ENCODE data around the gene ZDHHC20.
A peak's percentile ranks its signal among the peaks of the same experiment; 100 is the strongest.

Gene ZDHHC20

GRCh38 chr13:21458813-21459701 lies at the start of gene ZDHHC20:
TSS of gene ZDHHC20 (minus strand) at chr13:21459303. CDS start at chr13:21459171, 132 bp downstream.
- peak; percentile 73 for DNase-seq (ENCODE audit: low read depth, low spot score)

GRCh38 chr13:21504379-21504778 lies 45.3 kb upstream of the ZDHHC20 start:
- DNase-seq (ENCODE audit: low read depth, low spot score), result no peak

DNA sequence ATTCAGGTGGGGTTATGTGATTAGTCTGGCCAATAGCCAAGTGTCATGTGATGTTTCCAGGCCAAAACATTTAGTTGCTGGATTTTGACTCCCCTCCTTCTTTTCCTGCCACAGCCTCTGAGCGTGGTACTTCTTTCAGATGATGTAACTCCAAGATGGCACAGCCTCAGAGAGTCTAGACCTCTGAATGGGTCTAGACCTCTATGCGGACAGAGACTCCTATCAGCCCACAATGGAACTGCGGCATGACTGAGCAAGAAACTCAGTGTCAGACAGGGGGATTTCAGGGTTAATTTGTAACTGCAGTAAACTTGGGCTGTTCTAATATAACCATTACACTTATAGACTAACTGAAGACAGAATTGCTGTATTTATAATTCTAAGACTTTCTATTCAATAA lies 42.6 kb upstream of the ZDHHC20 start:
- no peak for DNase-seq (ENCODE audit: low read depth, low spot score)

GRCh38 chr13:21486322-21486721 lies 27.2 kb upstream of the ZDHHC20 start:
- DNase-seq (ENCODE audit: low read depth, low spot score), result no peak

DNA sequence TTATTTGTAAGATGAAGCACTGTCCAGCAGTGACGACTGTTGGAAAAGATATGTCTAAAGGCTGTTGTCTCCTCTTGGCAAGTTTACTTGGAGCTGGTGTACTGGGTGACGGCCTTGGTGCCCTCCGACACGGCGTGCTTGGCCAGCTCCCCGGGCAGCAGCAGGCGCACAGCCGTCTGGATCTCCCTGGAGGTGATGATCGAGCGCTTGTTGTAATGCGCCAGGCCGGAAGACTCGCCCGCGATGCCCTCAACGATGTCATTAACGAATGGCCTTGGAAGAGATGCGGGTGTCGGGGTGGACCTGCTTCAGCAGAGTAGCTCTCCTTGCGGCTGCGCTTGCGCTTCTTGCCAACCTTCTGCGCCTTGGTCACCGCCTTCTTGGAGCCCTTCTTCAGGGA lies 24.6 kb upstream of the ZDHHC20 start:
- no peak for DNase-seq (ENCODE audit: low read depth, low spot score)

DNA sequence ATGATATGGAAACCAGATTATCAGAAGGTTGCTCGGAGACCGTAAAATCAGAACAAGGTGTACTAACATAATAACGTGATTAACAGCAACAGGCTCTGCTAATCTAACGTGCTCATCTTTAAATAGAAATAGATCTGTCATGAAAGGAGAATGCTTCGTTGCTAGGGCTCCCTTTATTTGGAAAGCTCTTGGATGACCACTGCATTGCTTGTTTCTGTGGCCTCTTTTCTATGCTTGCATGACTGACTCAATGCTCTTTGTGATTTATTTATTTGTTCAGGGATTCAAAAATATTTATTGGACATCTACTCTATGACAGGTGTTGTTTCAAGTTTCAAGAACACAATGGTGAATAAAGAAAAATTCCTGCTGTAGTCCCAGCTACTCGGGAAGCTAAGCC lies 22.3 kb upstream of the ZDHHC20 start:
- no peak for DNase-seq (ENCODE audit: low read depth, low spot score)

- peak; percentile 70 for DNase-seq (ENCODE audit: low read depth, low spot score)
These were observed 20.0 kb upstream of the ZDHHC20 start for GRCh38 chr13:21478881-21479808.

- peak; percentile 97 for DNase-seq (ENCODE audit: low read depth, low spot score)
These were observed 17.9 kb upstream of the ZDHHC20 start for GRCh38 chr13:21476893-21477472.

DNA sequence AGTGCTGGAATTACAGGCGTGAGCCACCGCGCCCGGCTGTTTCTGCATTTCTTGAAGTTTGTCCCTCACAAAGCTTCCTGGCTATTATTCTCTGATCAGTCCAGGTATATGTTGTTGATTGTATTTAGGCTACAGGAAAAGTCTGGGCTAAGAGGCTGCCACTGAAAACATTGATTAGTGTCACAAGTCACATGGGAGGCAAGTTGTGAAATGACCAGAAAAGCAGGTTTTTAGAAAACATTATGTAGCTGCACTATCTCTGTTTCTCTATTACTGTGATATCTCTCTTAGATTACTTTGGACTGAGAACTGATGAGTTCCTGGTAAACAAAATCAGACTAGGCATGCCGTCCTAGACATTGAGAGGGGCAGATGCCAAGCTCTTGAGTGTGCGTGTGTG lies 16.0 kb upstream of the ZDHHC20 start:
- DNase-seq (ENCODE audit: low read depth, low spot score), result no peak

DNA sequence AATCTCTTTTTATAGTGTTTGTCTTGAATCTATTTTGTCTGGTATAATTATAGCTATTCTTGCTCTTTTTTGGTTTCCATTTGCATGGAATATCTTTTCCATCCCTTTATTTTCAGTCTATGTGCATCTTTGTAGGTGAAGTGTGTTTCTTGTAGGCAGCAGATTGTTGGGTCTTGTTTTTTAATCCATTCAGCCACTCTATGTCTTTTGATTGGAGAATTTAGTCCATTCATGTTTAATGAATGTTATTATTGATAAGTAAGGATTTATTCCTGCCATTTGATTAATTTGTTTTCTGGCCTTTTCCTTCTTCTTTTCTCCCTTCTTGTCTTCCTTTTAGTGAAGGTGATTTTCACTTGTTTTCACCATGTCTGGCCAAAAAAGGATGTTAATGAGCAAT lies 11.7 kb upstream of the ZDHHC20 start:
- no peak for DNase-seq (ENCODE audit: low read depth, low spot score)

- DNase-seq (ENCODE audit: low read depth, low spot score), result no peak
These were observed 7.4 kb upstream of the ZDHHC20 start for GRCh38 chr13:21466527-21466926.

DNA sequence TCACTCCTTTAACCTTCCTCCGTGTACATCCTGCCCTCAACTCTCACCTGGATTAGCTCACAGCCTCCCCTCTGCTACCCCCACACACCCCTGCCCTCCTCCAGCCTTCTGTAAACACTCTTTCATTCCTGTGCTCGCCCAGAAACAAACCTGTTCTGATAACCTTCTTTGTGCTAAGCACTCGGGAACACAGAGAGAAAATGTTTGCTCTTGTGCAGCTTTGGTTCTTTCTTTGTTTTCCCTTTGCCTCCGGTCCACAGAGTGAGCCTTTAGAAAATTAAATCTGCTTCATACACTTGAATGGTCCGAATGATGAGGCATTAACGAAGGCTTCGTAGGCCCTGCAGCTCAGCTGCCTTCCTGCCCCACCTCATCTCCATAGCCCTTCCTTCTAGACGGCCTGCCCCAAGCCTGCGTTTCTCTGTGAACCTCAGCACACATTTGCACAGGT lies 6.6 kb upstream of the ZDHHC20 start:
- no peak for DNase-seq (ENCODE audit: low read depth, low spot score)

DNA sequence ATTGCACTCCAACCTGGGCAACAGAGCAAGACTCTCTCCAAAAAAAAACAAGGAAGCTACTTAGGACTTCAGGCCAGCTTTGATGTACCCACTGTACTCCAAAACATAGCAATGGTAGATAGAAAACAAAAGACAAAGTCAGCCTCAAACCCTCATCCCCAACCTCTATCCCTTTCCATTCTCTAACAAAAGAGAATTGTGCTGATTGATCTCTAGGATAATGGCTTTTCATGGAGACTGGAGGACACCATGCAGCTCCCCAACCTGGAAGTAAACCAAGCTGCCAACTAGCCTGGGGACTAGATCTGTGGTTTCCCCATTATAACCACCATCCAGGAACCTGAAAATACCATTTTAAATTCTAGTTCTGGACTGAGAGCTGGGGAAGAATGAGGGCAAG lies 4.3 kb upstream of the ZDHHC20 start:
- DNase-seq (ENCODE audit: low read depth, low spot score), result no peak

- no peak for DNase-seq (ENCODE audit: low read depth, low spot score)
These were observed 2.0 kb upstream of the ZDHHC20 start for GRCh38 chr13:21461131-21461530.

DNA sequence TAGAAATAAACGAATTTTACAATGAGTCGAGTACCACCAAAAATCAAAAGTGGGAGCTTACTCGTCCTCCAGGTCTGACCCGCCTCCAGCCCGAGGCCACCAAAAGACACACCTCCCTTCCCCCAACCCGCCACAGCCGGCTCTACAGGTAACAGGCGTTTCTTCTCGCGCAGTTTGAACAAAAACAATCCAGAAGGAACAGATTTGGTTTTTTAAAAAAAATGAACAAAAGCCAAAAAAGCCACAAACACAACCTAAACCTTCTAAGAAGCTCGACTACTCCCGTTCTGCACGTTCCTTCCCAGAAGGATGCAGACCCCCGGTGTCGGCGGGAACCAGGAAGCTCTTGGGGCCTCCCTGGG lies 671 bp downstream of the ZDHHC20 start:
- peak; percentile 81 for DNase-seq (ENCODE audit: low read depth, low spot score)

- DNase-seq (ENCODE audit: low read depth, low spot score), result no peak
These were observed 5.6 kb downstream of the ZDHHC20 start for GRCh38 chr13:21453387-21454081.

- no peak for DNase-seq (ENCODE audit: low read depth, low spot score)
These were observed 8.2 kb downstream of the ZDHHC20 start for GRCh38 chr13:21450936-21451335.

DNA sequence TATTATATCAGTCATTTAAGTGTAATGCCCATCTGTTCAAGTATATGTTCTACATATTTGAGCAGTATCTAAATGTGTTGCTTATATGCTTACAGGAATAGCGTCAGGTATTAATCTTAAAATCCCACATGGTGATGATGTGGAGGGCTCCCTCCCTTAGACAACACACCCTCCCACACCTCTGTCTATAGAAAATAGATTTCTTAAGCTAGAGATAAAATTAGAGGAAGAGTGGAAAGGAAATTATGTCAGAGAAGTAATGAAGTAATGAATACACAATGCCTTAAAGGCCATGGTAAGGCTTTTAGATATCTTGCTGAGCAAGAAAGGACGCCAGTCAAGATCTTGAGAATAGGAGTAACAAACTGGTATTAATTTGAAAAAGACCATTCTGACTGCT lies 12.4 kb downstream of the ZDHHC20 start:
- DNase-seq (ENCODE audit: low read depth, low spot score), result no peak

- DNase-seq (ENCODE audit: low read depth, low spot score), result no peak
These were observed 13.3 kb downstream of the ZDHHC20 start for GRCh38 chr13:21445759-21446158.

- DNase-seq (ENCODE audit: low read depth, low spot score), result no peak
These were observed 15.9 kb downstream of the ZDHHC20 start for GRCh38 chr13:21443171-21443570.

GRCh38 chr13:21436582-21436981 lies 22.5 kb downstream of the ZDHHC20 start:
- DNase-seq (ENCODE audit: low read depth, low spot score), result no peak
